Endothelial cell (in vitro differentiated cells): ENCODE data around the gene MLEC. TPM values are rescaled to one million over a fixed set of nuclear protein-coding genes. Genes with fewer than 3 reads are reported as not detected.

ENCODE experiments used
- DNase-seq: peaks from one replicate; pipeline ENCODE4 v3.0.0; 2021; ENCODE audit warnings: low spot score
- H3K27ac Mint-ChIP-seq: one replicate; pipeline ENCODE4 v1.8.0; 2021; ENCODE audit warnings: mixed read lengths, inconsistent platforms; ENCODE audit not compliant: unreplicated experiment
- H3K27me3 Mint-ChIP-seq: one replicate; pipeline ENCODE4 v1.8.0; 2021; ENCODE audit warnings: mild to moderate bottlenecking, moderate library complexity, mixed read lengths, inconsistent platforms; ENCODE audit not compliant: unreplicated experiment
- H3K36me3 Mint-ChIP-seq: one replicate; pipeline ENCODE4 v1.8.0; 2021; ENCODE audit warnings: mild to moderate bottlenecking, low read depth, mixed read lengths, inconsistent platforms; ENCODE audit not compliant: unreplicated experiment
- H3K4me1 Mint-ChIP-seq: one replicate; pipeline ENCODE4 v1.8.0; 2021; ENCODE audit warnings: mild to moderate bottlenecking, mixed read lengths, inconsistent platforms; ENCODE audit not compliant: unreplicated experiment
- H3K4me3 Mint-ChIP-seq: one replicate; pipeline ENCODE4 v1.8.0; 2021; ENCODE audit warnings: mild to moderate bottlenecking, mixed read lengths, inconsistent platforms; ENCODE audit not compliant: unreplicated experiment
- H3K9me3 Mint-ChIP-seq: one replicate; pipeline ENCODE4 v1.8.0; 2021; ENCODE audit warnings: mixed read lengths, inconsistent platforms; ENCODE audit not compliant: unreplicated experiment
- CTCF ChIP-seq: fragments of 200-600 bp; sonication (generic); IDR thresholded peaks from one replicate; pipeline ENCODE4 v1.5.0; 2021; ENCODE audit warnings: antibody characterized with exemption; ENCODE audit not compliant: unreplicated experiment
- total RNA-seq: library from RNA; stranded (reverse); fragmentation: NEBNext Ultra II Directional; extraction: Animal tissue kit (Norgen Biotek cat#: 25700); gene quantifications from one replicate; pipeline ENCODE4 v1.2.1, GENCODE V29; 2021; ENCODE audit not compliant: unreplicated experiment

Gene MLEC
- total RNA-seq, 1 donor from 2014 or later = 124 TPM

GRCh38 chr12:120740871-120741270 is 53.9 kb downstream of the MLEC start:
- peaks cover 3% of the 10 kb centered on the region for H3K27me3 Mint-ChIP-seq
- no peaks in the 10 kb centered on the region for H3K9me3 Mint-ChIP-seq
- no peak for DNase-seq
- no peaks in the 10 kb centered on the region for H3K4me1 Mint-ChIP-seq
- no peak for TF ChIP-seq CTCF
- H3K36me3 Mint-ChIP-seq = no peaks in the 10 kb centered on the region
- H3K4me3 Mint-ChIP-seq = no peak overlapping the region
- no peak overlapping the region for H3K27ac Mint-ChIP-seq

- Mint-ChIP-seq H3K36me3 (no peaks in the 10 kb centered on the region), H3K9me3 (no peaks in the 10 kb centered on the region), H3K4me3 (no peak overlapping the region), H3K4me1 (no peaks in the 10 kb centered on the region), H3K27ac (no peak overlapping the region), H3K27me3 (peaks cover 3% of the 10 kb centered on the region)
- no peak for TF ChIP-seq CTCF
- DNase-seq = no peak
These were observed 54.8 kb downstream of the MLEC start for GRCh38 chr12:120741476-120742421.

GRCh38 chr12:120744922-120745493 is 58.1 kb downstream of the MLEC start:
- H3K27me3 Mint-ChIP-seq = peaks cover 3% of the 10 kb centered on the region
- H3K4me3 Mint-ChIP-seq = no peak overlapping the region
- no peaks in the 10 kb centered on the region for H3K36me3 Mint-ChIP-seq
- no peaks in the 10 kb centered on the region for H3K4me1 Mint-ChIP-seq
- DNase-seq = no peak
- no peak overlapping the region for H3K27ac Mint-ChIP-seq
- H3K9me3 Mint-ChIP-seq = no peaks in the 10 kb centered on the region
- TF ChIP-seq CTCF = no peak

- H3K27me3 Mint-ChIP-seq = peaks cover 2% of the 10 kb centered on the region
- H3K4me3 Mint-ChIP-seq = no peak overlapping the region
- no peak overlapping the region for H3K27ac Mint-ChIP-seq
- H3K4me1 Mint-ChIP-seq = no peaks in the 10 kb centered on the region
- no peaks in the 10 kb centered on the region for H3K9me3 Mint-ChIP-seq
- DNase-seq = no peak
- TF ChIP-seq CTCF = no peak
- no peaks in the 10 kb centered on the region for H3K36me3 Mint-ChIP-seq
These were observed 61.3 kb downstream of the MLEC start for GRCh38 chr12:120748242-120748641.

- Mint-ChIP-seq H3K27ac (no peak overlapping the region), H3K4me1 (no peaks in the 10 kb centered on the region), H3K36me3 (no peaks in the 10 kb centered on the region), H3K9me3 (no peaks in the 10 kb centered on the region), H3K27me3 (peaks cover 3% of the 10 kb centered on the region), H3K4me3 (no peak overlapping the region)
- DNase-seq = no peak
- no peak for TF ChIP-seq CTCF
These were observed 62.3 kb downstream of the MLEC start for GRCh38 chr12:120749256-120749655.
